Gastroesophageal sphincter (tissue), 4 donors: ENCODE results near the gene GPX5. TPM values are rescaled to one million over a fixed set of nuclear protein-coding genes. Genes with fewer than 3 reads are reported as not detected.

Experiments used
- ATAC-seq: fragments of 150-250 bp; one replicate; pipeline ENCODE4 v1.9.1; 2016; ENCODE audit warnings: mild to moderate bottlenecking, moderate library complexity
- H3K27ac ChIP-seq, 4 donors: fragments of 200-600 bp; sonication (generic) in 3 of 4; 1 replicate in 3 of 4; 2 replicates in 1 of 4; pipeline ENCODE4 v1.5.1; 2016 to 2019
- H3K27me3 ChIP-seq: fragments of 200-600 bp; sonication (generic); one replicate; pipeline ENCODE4 v1.5.1; 2019
- H3K36me3 ChIP-seq, 2 donors: fragments of 200-600 bp; sonication (generic); one replicate each; pipeline ENCODE4 v1.5.1; 2019; ENCODE audit warnings: control low read depth in 1 of 2
- H3K4me1 ChIP-seq, 3 donors: fragments of 200-600 bp; sonication (generic); 1 replicate in 2 of 3; 2 replicates in 1 of 3; pipeline ENCODE4 v1.5.1; 2016 to 2019; ENCODE audit warnings: control low read depth in 2 of 3
- H3K4me3 ChIP-seq, 2 donors: fragments of 200-600 bp; sonication (generic); one replicate each; pipeline ENCODE4 v1.5.1; 2019; ENCODE audit warnings: mild to moderate bottlenecking in 1 of 2, moderate library complexity in 1 of 2
- H3K9me3 ChIP-seq, 3 donors: fragments of 200-600 bp; sonication (generic); one replicate each; pipeline ENCODE4 v1.5.1; 2017 to 2019; ENCODE audit warnings: control low read depth in 2 of 3
- EP300 ChIP-seq: sonication (generic); formaldehyde crosslinking; IDR thresholded peaks from one replicate; pipeline ENCODE4 v1.6.1; 2017; ENCODE audit warnings: antibody characterized with exemption, mild to moderate bottlenecking
- POLR2A ChIP-seq, 2 donors: fragments of 450-650 bp; IDR thresholded peaks; one replicate each; pipeline ENCODE4 v1.6.1; 2017; ENCODE audit warnings: antibody characterized with exemption in 2 of 2, mild to moderate bottlenecking in 2 of 2, moderate library complexity in 1 of 2
- POLR2AphosphoS5 ChIP-seq: sonication (generic); formaldehyde crosslinking; IDR thresholded peaks from one replicate; pipeline ENCODE4 v1.6.1; 2017; ENCODE audit warnings: antibody characterized with exemption
- WGBS, 2 donors: methylation state at CpG; one replicate each; pipeline ENCODE4 v1.1.5; 2018; ENCODE audit warnings: low coverage in 1 of 2; 5-methylcytosine and 5-hydroxymethylcytosine counted together
- total RNA-seq, 4 donors: library from RNA; depleted of rRNA; stranded (reverse); fragments of >200 nt; gene quantifications; one replicate each; pipeline ENCODE4 v1.1.0, GENCODE V29; 2016
- TF ChIP-seq, protein P1 (sequence below), 4 experiments: fragments of 200-600 bp in 2 of 4; fragments of 450-650 bp in 2 of 4; sonication (generic) in 1 of 4; IDR thresholded peaks; one replicate each; pipeline ENCODE4 v1.5.1; 2017 to 2019; ENCODE audit warnings: antibody characterized with exemption in 4 of 4, mild to moderate bottlenecking in 2 of 4, moderate library complexity in 2 of 4

Gene GPX5
- total RNA-seq, 4 donors from 2014 or later = not detected

DNA sequence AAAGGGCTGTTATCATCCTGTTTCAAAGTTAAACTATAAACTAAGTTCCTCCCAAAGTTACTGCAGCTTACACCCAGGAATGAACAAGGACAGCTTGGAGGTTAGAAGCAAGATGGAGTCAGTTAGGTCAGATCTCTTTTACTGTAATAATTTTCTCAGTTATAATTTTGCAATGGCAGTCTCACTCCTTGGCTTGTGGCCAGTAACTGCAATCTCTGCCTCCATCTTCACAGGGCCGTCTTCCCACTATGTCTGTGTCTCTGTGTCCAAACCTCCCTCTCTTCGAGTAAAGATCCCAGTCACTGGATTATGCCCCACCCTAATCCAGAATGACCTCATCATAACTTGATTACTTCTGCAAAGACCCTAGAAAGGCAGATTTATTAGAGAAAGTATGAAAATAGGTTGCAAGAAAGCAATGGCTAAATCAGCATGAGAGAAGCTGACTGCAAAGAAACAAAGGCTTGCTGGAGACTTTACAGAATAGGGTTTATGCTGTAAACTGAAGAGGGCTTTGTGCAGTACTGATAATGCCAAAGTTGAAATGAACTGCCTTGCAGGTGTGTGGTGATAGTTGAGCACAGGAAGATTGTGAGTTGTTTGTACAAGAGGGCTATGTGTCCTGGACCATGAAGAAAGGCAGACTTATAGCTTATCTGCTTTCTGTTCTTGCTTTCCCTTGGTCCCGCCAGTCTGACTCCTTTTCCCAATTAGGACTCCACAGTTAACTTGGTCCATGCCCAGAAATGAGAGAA lies 38.5 kb upstream of the GPX5 start:
- Histone ChIP-seq H3K27ac (no peak overlapping the region), H3K9me3 (no peaks in the 10 kb centered on the region), H3K4me3 (no peak overlapping the region), H3K27me3 (peaks cover 71% of the 10 kb centered on the region), H3K36me3 (no peaks in the 10 kb centered on the region), H3K4me1 (peaks cover 0 to 7% (median 0%) of the 10 kb centered on the region in 3 donors)
- ATAC-seq = no peak
- WGBS, 2 donors = 38 to 40% methylated on average over 1 of the region's 3 CpGs
- no peak for TF ChIP-seq POLR2A (IDR thresholded peaks at IDR 0.05)

DNA sequence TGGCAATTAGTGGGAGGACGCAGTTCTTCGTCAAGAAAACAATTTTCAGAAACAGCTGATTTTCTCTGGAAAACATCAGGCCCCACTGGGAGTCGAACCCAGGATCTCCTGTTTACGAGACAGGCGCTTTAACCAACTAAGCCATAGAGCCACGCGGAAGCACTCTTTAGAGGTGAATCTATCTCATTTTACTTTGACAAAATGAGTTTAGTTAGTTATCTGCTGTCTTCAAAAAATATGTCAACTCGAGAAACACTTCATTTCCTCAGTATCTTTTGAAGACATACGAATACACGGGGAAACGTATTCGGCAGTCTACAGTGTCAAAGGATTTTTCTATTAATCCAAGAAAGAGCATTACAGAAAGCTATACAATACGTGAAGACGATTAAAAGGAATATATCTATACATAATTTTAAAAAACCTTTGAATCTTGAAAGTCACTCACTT lies 36.7 kb upstream of the GPX5 start:
- H3K27me3 ChIP-seq = peaks cover 70% of the 10 kb centered on the region
- H3K36me3 ChIP-seq = no peaks in the 10 kb centered on the region
- no peak for ATAC-seq
- TF ChIP-seq, protein P1, sequence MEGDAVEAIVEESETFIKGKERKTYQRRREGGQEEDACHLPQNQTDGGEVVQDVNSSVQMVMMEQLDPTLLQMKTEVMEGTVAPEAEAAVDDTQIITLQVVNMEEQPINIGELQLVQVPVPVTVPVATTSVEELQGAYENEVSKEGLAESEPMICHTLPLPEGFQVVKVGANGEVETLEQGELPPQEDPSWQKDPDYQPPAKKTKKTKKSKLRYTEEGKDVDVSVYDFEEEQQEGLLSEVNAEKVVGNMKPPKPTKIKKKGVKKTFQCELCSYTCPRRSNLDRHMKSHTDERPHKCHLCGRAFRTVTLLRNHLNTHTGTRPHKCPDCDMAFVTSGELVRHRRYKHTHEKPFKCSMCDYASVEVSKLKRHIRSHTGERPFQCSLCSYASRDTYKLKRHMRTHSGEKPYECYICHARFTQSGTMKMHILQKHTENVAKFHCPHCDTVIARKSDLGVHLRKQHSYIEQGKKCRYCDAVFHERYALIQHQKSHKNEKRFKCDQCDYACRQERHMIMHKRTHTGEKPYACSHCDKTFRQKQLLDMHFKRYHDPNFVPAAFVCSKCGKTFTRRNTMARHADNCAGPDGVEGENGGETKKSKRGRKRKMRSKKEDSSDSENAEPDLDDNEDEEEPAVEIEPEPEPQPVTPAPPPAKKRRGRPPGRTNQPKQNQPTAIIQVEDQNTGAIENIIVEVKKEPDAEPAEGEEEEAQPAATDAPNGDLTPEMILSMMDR (IDR thresholded peaks at IDR 0.05) = no peak
- no peak for TF ChIP-seq POLR2A (IDR thresholded peaks at IDR 0.05)
- no peak for TF ChIP-seq EP300
- no peak for TF ChIP-seq POLR2AphosphoS5
- H3K27ac ChIP-seq = no peak overlapping the region
- H3K9me3 ChIP-seq = no peaks in the 10 kb centered on the region
- 35 to 47% methylated on average over 13 to 14 of the region's 14 CpGs for WGBS, 2 donors
- peak overlapping the region in 1 of 2 donors; percentile 42 for H3K4me3 ChIP-seq
- H3K4me1 ChIP-seq = peaks cover 0 to 7% (median 0%) of the 10 kb centered on the region in 3 donors

DNA sequence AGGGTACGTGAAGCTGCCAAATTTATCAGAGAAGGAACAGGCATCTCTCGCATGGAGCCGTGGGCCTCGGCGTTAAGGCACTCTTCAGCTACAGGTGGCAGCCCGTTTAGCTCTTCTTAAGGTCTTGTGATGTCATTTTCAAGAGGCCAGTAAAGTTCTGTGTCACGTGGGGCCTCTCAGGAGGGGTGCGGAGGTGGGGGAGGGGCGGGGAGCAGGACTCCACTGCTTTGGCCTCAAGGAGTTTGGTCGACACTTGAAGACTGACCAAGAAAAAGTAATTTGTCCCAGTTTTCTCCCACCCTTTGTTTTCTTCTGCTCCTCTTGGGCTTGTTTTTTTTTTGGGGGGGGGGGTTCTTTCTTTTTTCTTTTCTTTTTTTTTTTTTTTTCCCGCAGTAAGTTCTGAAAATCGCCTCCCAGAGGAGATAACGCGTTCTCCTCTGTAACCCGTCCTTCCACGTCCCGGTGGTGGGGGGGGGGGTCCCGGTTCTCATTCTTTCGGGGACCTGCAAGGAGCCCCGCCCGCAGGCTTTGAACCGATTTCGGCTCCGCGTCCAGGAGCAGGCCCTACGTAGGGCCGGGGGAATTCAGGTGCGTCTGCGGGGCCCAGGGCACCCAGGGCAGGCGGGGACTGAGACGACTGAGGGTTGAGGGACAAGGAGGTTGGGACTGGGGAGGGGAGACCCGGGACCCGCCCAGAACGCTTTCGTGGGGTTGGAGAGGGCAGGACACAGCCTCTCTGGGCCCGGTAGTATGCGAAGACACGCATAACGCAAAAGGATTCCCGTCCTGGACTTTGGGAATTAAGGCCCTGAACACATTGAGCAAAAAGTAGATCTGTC lies 36.1 kb upstream of the GPX5 start:
- peak overlapping the region in 1 of 4 donors; percentile 61 for H3K27ac ChIP-seq
- peak; percentile 84 for ATAC-seq
- H3K9me3 ChIP-seq = no peaks in the 10 kb centered on the region
- H3K27me3 ChIP-seq = peaks cover 75% of the 10 kb centered on the region
- H3K4me3 ChIP-seq = peak overlapping the region in 1 of 2 donors; percentile 42
- TF ChIP-seq, protein P1 (IDR thresholded peaks at IDR 0.05) = no peak
- TF ChIP-seq POLR2AphosphoS5 (no peak), POLR2A (IDR thresholded peaks at IDR 0.05) (no peak), EP300 (no peak)
- peaks cover 0 to 7% (median 0%) of the 10 kb centered on the region in 3 donors for H3K4me1 ChIP-seq
- H3K36me3 ChIP-seq = no peaks in the 10 kb centered on the region
- WGBS, 2 donors = 6 to 35% methylated on average over 6 to 13 of the region's 40 CpGs

DNA sequence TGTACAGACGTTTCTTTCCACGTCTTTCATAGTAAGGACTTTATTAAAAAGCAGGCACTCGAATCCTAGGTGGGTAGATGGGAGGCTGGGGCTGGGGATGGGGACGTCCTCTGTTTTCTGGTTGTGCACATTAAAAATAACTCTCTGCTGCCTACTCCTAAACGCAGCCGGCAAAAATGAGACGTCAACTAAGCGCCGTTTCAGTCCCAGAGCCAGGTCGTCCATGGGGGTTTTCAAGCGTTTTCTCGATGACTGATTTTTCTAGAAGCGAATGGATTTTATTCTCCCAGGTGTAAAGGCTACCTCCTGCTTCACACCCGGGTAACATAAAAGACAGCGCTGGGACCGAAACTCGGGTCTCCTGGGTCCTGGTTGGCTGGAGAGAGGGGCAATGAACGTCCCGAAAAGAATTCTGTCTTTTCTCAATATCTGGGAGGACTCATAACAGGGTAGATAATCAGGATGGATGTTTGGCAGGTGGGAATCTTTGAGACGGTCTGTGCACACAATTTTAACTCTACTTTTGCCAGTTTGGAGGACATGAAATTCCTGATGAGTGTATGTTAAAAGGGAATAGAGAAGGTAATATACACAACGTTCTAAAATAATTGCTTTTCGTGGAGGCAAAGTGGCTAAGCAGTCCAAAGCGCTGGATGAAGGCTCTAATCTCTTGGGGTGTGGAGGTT lies 35.3 kb upstream of the GPX5 start:
- H3K27ac ChIP-seq = peak overlapping the region in 1 of 4 donors; percentile 61
- TF ChIP-seq EP300 = no peak
- TF ChIP-seq POLR2AphosphoS5 = no peak
- no peak for TF ChIP-seq POLR2A (IDR thresholded peaks at IDR 0.05)
- TF ChIP-seq, protein P1 (IDR thresholded peaks at IDR 0.05) = no peak
- H3K27me3 ChIP-seq = peaks cover 75% of the 10 kb centered on the region
- peak; percentile 28 for ATAC-seq
- H3K4me3 ChIP-seq = peak overlapping the region in 1 of 2 donors; percentile 42
- WGBS, 2 donors = 9 to 17% methylated on average over 11 to 21 of the region's 23 CpGs
- H3K36me3 ChIP-seq = no peaks in the 10 kb centered on the region
- peaks cover 0 to 7% (median 0%) of the 10 kb centered on the region in 3 donors for H3K4me1 ChIP-seq
- H3K9me3 ChIP-seq = no peaks in the 10 kb centered on the region

DNA sequence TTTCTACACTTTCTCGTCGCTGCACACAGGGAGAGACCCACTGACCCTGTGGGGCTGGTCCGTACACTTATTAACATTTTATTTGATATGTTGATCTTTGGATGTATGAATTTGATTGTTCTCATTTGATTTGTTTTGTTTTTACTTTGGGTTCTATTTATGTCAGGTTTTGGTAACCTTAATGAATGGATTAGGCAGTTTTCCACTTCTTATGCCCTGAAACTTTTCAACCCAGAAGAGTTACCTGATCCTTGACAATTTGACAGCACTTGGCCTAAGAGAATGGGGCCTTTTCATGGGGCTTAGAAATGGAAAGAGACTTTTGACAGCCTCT lies 33.7 kb upstream of the GPX5 start:
- 53 to 69% methylated on average over 3 of the region's 3 CpGs for WGBS, 2 donors
- H3K36me3 ChIP-seq = no peaks in the 10 kb centered on the region
- ATAC-seq = no peak
- H3K27me3 ChIP-seq = peaks cover 70% of the 10 kb centered on the region
- TF ChIP-seq POLR2A (IDR thresholded peaks at IDR 0.05) = no peak
- TF ChIP-seq EP300 = no peak
- TF ChIP-seq POLR2AphosphoS5 = no peak
- TF ChIP-seq, protein P1 (IDR thresholded peaks at IDR 0.05) = no peak
- peaks cover 0 to 7% (median 0%) of the 10 kb centered on the region in 3 donors for H3K4me1 ChIP-seq
- no peak overlapping the region for H3K27ac ChIP-seq
- H3K4me3 ChIP-seq = no peak overlapping the region
- no peaks in the 10 kb centered on the region for H3K9me3 ChIP-seq
